NCI-H2171 treated with DMSO at 0.1 percent for 48 hours (cell line): Measurements from ENCODE around the gene STMN3.
"Not testable (repeated sequence)": the region's sequence is repeated elsewhere in the genome, so short reads cannot be mapped to it uniquely, and the experiment has no call there.

Experiments used
- DNase-seq: peaks from one replicate; lab custom pipeline; 2025; lab: John Stamatoyannopoulos, UW

STMN3 gene

DNA sequence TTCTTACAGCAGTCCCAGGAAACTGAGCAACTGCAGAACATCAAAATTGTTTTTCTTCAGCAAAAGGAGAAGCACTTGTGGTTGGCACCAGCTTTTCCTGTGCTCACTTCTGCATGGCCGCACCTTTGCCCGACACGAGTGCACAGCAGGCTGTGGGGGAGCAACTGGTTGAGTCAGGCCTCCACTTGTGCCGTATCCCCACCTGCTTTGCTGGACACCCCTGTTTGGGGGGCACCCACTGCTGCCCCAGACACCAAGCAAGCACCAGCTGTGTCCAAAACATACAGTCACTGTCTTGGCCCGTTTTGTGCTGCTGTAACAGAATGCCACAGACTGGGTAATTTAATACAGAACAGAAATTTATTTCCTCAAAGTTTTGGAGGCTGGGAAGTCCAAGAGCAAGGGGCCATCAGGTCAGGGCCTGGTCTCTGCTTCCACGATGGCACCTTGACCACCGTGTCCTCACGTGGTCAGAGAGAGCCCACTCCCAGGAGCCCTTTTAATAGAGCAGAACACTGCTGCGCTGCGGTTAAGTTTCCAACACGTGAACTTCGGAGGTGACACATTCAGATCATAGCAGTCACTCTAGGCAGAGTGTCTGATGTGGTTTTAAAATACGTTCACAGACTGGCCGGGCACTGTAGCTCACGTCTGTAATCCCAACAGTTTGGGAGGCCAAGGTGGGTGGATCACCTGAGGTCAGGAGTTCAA lies 17.6 kb downstream of the STMN3 start:
- DNase-seq = no peak

DNA sequence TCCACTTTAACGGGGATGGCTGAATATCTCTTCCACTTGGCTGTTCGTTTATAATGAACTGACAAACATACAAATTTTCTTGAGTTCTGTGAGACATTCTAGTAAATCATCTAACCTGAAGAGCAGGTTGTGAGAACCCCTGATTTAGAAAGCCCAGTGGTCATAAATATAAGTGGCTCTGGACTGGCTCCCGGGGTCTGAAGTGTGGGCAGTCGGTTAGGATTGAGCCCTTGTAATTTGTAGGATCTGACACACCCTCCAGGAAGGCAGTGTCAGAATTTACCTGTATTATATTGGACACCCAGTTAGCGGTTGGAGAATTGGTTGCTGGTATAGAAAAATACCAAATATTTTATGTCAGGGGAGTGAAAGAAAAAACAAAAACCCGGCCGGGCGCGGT lies 19.5 kb downstream of the STMN3 start:
- DNase-seq = no peak

DNA sequence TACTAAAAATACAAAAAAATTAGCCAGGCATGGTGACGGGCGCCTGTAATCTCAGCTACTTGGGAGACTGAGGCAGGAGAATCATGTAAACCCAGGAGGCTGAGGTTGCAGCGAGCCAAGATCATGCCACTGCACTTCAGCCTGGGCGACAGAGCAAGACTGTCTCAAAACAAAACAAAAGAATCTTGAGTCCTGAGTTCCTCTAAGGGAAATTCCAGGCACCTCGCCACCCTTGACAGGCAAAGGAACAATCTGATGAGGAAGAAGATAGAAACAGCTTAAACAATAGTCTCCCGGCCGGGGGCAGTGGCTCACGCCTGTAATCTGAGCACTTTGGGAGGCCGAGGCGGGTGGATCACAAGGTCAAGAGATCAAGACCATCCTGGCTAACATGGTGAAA lies 21.8 kb downstream of the STMN3 start:
- DNase-seq = not testable (repeated sequence)

DNA sequence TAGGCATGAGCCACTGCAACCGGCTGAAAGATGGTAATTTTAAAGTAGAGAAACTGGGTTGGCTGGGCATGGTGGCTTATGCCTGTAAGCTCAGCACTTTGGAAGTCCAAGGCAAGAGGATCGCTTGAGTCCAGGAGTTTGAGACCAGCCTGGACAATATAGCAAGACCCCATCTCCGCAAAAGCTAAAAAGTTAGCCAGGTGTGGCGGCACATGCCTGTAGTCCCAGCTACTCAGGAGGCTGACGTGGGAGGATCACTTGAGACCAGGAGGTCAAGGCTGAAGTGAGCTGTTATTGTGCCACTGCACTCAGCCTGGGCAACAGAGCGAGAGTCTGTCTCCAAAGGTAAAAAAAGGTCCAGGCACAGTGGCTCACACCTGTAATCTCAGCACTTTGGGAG lies 22.3 kb downstream of the STMN3 start:
- not testable (repeated sequence) for DNase-seq

DNA sequence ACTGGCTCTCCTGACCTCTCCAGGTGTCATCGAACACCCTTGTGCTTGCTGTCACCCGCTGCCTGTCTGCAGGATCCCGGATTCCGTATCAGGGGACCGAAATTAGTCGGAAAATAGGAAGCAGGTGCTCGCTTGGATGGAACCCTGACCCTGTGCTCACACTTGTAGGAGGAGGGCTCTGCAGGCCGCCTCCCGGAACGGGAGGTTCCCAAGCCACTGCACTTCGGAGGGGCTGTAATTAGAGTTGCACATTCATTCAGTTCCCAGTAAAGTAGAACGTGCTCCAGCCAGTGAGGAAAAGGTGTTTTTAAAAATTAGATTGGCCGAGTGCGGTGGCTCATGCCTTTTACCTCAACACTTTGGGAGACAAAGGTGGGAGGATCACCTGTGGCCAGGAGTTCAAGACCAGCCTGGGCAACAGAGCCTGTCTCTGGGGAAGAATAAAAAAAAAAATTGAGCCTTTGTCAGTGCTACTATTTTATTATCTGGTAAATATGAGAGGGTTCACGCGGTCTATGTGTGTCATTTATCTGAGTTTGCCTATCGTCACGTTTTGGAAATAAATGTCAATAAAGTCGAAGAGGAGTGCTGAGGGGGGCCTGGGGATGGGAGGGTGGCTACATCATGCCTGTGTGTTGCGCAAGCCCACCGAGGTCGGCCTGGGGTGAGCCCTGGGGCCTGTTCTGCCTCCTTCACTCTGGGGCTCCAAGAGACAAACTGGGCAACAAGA lies 24.8 kb downstream of the STMN3 start:
- DNase-seq = peak; percentile 95

DNA sequence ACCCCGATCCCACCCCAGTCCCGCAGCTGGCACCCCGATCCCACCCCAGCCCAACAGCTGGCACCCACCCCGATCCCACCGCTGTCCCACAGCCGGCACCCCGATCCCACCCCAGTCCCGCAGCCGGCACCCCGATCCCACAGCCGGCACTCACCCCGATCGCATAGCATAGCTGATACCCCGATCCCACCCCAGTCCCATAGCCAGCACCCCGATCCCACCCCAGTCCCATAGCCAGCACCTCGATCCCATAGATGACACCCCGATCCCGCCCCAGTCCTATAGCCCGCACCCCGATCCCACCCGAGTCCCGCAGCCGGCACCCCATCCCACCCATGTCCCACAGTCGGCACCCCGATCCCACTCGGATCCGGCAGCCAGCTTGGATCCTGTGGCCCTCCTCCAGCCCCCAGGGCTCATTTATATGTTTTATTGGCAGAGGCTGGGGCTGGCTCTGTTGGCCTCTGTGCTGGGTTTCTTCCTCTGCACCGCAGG lies 25.4 kb downstream of the STMN3 start:
- DNase-seq = no peak

DNA sequence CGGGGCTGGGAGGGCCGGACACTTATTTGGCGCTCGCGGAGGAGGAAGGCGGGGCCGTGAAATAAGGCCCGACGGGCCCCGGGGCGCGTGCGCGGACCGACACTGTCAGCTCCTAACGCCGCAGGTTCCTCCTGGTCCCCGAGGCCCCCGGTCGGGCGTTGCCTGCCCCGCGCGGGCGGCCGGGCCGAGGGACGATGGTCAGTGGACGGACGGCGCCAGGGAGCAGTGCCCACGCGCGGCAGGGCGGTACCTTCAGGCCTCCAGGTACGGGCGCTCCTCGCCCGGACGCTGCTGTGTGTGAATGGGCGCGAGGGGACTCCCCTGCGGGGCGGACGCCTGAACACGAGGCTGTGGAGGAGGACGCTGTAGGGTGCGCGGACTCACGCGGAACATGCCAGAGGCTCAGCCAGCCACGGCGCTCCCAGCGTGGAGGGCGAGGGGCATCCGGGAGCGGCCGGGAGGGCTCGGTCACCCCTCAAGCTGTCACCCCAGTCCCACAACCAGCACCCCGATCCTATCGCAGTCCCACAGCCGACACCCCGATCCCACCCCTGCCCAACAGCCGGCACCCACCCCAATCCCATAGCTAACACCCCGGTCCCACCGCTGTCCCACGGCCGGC lies 26.0 kb downstream of the STMN3 start:
- peak; percentile 92 for DNase-seq

DNA sequence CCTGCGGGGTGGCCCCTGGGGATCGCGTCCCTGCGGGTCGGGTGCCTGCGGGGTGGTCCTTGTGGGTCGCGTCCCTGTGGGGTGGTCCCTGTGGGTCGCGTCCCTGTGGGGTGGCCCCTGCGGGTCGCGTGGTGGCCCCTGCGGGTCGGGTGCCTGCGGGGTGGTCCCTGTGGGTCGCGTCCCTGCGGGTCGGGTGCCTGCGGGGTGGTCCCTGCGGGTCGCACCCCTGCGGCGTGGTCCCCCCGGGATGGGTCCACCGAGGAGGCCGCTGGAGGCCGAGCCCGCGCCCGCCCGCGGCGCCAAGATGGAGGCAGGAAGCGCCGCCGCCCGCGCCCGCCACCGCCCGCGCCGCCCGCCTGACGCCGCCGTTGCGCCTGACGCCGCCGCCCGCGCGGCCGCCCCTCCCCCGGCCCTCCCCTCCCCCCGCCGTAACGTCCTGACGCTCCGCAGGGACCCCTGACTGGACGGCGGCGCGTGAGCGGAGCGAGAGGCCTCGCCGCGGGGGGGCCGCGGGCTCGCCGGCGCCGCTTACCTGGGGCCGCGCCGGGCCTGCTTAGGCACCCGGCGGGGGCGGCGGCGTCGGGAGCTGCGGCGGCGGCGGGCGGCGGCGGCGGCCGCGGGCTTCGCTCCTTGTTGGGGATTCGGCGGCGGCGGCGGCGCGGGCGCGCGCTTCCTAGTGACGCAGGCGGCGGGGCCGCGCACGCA lies 26.6 kb downstream of the STMN3 start, which contains the start of gene GMEB2:
Gene GMEB2, minus strand, starts transcription at position 678 of the 705 bp plus-strand sequence. CDS start 7,704 bp downstream, outside the sequence.
- peak; percentile 84 for DNase-seq

DNA sequence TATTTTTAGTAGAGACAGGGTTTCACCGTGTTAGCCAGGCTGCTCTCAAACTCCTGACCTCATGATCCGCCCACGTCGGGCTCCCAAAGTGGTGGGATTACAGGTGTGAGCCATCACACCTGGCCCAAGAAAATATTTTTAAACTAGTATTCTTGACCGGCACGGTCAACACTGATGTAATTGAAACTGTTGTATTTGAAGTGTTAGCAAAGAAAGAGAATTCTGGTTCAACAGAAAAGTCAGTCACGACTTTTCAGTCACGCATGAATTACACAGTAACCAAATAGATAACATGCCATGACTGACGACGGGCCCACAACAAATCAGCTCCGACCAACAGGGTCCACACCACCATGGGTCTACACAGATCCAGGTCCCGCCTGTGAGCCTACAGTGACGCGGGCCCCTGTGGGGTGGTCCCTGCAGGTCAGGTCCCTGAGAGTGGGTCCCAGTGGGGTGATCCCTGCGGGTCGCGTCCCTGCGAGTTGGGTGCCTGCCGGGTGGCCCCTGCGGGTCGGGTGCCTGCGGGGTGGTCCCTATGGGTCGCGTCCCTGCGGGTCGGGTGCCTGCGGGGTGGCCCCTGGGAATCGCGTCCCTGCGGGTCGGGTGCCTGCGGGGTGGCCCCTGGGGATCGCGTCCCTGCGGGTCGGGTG lies 27.3 kb downstream of the STMN3 start:
- peak; percentile 33 for DNase-seq

DNA sequence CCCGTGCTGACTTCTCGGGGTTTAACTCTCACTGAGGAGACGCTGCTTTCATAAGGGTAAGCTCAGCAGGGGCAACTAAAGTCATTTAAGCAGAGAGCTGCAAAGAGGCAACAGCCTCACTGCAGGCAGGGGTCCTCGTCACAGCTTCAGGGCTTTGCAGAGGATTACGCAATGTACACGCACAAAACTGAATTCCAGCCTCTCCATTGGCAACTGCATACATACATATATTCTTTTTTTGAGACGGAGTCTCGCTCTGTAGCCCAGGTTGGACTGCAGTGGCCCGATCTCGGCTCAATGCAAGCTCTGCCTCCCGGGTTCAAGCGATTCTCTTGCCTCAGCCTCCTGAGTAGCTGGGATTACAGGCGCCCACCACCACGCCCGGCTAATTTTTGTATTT lies 28.7 kb downstream of the STMN3 start:
- DNase-seq = peak; percentile 27

DNA sequence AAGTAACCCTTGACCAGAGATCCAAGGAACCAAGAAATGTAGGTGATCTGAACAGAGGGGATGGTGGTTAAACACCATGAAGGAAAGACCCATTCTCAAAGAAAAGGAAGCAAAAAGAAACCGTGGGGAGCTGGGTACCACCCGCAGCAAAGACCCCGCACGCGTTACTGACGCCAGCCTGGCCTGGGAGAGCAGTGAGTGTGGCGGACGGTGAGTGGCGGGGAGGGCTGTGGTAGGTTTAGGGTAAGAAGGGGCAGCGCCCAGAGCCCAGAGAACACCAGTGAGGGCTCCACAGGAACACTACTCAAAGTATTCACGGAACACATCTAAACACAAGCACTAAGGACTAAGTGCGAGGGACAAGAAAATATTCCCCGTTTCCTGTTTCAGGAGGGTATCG lies 30.5 kb downstream of the STMN3 start:
- DNase-seq = no peak

DNA sequence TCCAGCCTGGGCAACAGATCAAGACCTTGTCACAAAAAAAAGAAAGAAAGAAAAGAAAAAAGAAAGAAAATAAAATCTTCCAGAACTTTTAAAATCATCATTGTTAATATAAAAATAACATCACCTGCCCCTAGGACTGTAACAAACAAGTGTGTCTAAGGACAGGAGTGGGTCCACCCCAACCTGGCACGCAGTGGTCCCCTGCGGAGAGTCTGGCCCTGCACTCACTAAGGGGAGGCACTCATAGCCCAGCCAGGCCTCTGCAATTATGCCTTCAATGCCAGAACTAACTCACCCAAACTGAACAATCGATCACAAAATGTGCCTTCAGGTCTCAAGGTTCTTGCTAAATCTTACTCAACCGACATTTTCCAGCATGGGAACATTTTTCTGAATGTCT lies 31.1 kb downstream of the STMN3 start:
- no peak for DNase-seq

DNA sequence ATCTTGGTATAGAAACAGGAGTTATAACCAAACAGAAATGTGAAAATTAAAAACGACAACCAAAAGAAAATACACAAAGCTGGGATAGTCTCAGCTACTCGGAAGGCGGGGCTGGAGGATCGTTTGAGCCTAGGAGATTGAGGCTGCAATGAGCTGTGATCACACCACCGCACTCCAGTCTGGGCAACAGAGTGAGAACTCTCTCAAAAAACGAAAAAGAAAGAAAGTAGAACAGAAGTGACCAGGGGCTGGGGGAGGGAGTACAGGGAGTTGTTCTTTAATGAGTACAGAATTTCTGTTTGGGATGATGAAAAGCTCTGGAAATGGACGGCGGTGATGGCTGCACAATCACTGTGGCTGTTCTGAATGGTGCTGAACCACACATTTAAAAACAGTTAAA lies 32.2 kb downstream of the STMN3 start:
- DNase-seq = no peak

DNA sequence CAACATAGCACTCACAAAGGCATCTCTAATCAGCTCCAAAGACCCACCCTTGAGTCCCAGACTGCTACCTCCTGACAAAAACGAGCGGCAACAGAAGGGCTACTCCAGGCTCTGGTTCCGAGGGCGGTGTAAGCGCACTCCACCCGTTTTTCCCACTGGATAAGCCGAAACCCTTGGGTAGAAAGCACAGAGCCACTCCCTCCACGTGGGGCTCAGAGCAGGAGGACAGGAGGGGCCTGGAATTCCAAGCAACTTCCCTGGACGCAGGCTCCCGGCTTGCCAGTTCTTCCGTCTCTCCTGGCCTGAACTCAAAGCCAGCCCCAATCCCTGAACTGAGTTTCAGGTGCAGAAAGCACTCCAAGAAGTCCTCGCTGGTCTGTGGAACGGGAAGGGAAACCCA lies 33.7 kb downstream of the STMN3 start:
- no peak for DNase-seq

DNA sequence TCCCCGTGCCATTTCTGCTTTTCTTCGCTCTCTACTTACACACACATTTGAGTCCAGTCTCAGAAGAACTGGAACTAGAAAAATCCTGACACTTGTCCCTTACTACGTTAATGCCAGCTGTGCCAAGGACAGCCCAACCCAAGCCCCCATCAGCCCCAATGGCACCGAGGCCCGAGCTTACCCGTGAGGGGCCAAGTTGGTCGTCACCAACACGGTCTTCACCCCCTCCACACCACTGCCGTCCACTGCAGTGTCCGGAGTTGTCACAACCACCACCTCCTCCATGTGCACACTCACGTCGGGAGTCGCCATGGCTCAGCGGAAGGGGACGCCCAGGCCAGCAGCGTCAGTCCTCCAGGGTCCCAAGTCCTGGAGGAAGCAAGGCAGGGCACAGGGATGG lies 34.1 kb downstream of the STMN3 start:
- no peak for DNase-seq

DNA sequence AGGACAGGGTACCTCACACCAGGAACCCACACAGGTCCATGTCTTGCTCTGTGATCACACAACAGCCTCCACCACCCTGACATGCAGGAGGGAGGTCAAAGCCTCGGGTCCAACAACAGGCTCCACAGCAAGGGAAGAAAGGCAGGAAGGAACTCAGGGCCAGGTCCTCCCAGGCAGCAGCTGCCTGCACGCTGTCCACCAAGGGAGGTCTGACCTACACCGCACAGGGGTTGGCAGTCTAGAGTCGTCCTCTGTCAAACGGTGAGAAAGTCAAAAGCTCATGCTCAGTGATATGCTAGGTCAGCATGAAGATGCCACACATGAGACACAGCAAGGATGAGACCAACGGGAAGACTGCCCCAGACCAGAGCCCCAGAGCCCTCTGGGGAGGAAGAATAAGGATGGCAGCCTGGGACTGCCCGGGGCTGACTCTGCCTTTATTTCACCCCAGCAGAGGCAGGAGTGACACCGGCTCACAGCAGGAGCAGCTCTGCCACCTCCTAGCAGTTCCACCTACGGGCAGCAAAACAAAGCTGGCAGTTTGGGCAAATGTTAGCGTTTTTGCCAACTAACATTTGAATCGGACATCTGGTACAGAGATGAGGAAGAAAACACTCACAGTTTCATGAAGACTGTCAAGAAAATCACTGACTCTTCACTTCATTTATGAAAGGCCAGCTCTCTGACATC lies 34.8 kb downstream of the STMN3 start:
- no peak for DNase-seq

DNA sequence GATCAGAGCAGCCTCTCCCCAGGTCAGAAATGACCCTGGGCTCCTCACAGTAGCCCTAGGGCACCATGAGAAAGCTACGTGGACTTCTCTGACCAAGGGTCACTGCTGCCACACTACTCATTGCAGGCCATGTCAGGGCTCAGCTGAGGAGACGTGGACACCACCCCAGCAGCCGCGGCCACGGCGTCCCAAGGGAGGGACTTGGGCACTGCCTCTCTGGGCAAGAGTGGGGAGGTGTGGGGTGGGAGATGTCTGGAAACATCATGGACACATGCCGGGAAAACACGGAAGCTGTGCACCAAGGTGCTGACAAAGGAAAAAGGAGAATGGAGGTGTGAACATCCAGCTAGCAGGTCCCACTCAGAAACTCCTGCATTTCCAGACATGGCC lies 35.4 kb downstream of the STMN3 start:
- DNase-seq = no peak

DNA sequence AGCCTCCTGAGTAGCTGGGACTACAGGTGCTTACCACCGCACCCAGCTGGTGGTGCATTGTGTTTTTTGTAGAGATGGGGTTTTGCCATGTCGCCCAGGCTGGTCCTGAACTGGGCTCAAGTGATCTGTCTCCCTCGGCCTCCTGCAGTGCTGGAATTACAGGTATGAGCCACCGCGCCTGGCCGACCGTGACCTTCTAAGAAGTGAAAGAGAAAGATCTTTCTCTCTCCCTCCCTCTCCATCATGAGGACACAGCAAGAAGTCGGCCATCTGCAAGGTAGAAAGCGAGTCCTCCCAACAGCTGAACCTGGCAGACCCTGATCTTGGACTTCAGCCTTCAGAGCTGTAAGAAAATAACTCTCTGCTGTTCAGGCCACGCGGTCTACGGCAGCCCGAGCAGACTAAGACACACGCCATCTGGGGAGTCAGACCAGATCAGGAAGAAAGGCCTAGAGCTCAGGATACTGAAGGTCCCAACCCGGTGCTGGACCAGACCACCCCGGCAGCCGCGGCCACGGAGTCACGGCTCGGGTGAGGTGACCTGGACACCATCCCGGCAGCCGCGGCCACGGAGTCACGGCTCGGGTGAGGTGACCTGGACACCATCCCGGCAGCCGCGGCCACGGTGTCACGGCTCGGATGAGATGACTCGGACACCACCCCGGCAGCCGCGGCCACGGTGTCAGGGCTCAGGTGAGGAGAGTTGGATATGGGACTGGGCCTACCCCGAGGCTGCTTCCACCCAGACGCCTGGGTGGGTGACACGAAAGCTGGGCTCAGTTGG lies 35.9 kb downstream of the STMN3 start:
- DNase-seq = no peak

DNA sequence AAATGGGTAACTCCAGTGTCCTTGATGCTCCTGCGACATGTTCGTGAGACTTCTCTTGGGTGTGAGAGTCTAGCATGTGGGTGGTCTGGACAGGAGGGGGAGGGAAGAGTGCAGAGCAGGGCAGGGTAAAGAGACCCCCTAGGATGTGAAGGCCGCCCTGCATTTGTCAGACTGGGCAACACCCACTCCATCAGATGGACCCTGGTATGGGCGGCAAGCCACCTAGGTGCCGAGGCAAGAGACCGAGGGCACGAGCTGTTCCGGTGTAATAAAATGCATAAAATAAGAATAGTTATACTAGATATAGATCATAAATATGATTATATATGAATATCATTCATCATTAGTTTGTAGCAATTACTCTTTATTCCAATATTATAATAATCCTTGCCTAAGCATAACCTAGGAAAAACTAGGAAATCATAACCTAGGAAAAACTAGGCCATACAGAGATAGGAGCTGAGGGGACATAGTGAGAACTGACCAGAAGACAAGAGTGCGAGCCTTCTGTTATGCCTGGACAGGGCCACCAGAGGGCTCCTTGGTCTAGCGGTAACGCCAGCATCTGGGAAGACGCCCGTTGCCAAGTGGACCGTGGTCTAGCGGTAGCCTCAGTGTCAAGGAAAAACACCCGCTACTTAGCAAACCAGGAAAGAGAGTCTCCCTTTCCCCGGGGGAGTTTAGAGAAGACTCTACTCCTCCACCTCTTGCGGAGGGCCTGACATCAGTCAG lies 39.2 kb downstream of the STMN3 start:
- not testable (repeated sequence) for DNase-seq
